SH-SY5Y (cell line): ENCODE results near the gene NDUFA11.

Experiments used
- GATA2 ChIP-seq: IDR thresholded peaks from 2 replicates; pipeline ENCODE4 v1.6.1; 2011; ENCODE audit warnings: mild to moderate bottlenecking, low read depth, low read length
- GATA3 ChIP-seq: IDR thresholded peaks from 2 replicates; pipeline ENCODE4 v1.6.1; 2011; ENCODE audit warnings: low read depth, mild to moderate bottlenecking, low read length, moderate library complexity

- TF ChIP-seq GATA2 (no peak), GATA3 (no peak)
Measured at GRCh38 chr19:5900976-5901375, 2.6 kb downstream of the NDUFA11 start.
